ENCODE data around the gene MTA3.
A peak's percentile ranks its signal among the peaks of the same experiment; 100 is the strongest.

MTA3 gene

GRCh38 chr2:42567806-42568400 is 529 bp upstream of the MTA3 start:
- H3K18ac ChIP-seq (ENCODE audit: low read length) = peak overlapping the region; percentile 30
- peak overlapping the region; percentile 78 for H3K9ac ChIP-seq (ENCODE audit: low read length)
- peak overlapping the region; percentile 73 for H3K4me2 ChIP-seq (ENCODE audit: low read length)
- H3K4me3 ChIP-seq (ENCODE audit: low read length) = no peak overlapping the region
- peaks cover 14% of the 10 kb centered on the region for H3K79me2 ChIP-seq (ENCODE audit: control insufficient read depth, insufficient read depth, low read length)
- no peak overlapping the region for H2BK15ac ChIP-seq (replicated peaks; ENCODE audit: low read depth)
- H2BK5ac ChIP-seq (ENCODE audit: low read length) = peak overlapping the region; percentile 80
- H3K27me3 ChIP-seq (ENCODE audit: insufficient read depth, low read length, poor library complexity) = no peaks in the 10 kb centered on the region
- no peak overlapping the region for H4K8ac ChIP-seq (ENCODE audit: low read depth, low read length)
- H3K56ac ChIP-seq (ENCODE audit: low read length) = peak overlapping the region; percentile 89
- H2AK5ac ChIP-seq (ENCODE audit: low read length) = no peak overlapping the region
- no peak overlapping the region for H2BK120ac ChIP-seq (ENCODE audit: low read depth, low read length)
- no peaks in the 10 kb centered on the region for H3K79me1 ChIP-seq (ENCODE audit: low read length)
- DNase-seq = peak; percentile 87
- H3K27ac ChIP-seq (ENCODE audit: low read depth, low read length) = peak overlapping the region; percentile 13
- peak overlapping the region; percentile 22 for H3K4ac ChIP-seq (ENCODE audit: low read depth, low read length)
- H3K23ac ChIP-seq (ENCODE audit: low read length) = peak overlapping the region; percentile 91
- no CpG with 5 or more reads among the region's 12 CpGs for WGBS (ENCODE audit: extremely low coverage, insufficient coverage, low lambda C conversion rate)
- peaks cover 4% of the 10 kb centered on the region for H3K4me1 ChIP-seq (ENCODE audit: control insufficient read depth, low read depth, low read length)
- H3K36me3 ChIP-seq (ENCODE audit: control insufficient read depth, insufficient read depth, low read length) = no peaks in the 10 kb centered on the region
- H4K5ac ChIP-seq (ENCODE audit: low read length) = peak overlapping the region; percentile 21

GRCh38 chr2:42569116-42569711 is 782 bp downstream of the MTA3 start:
- H3K27ac ChIP-seq (ENCODE audit: low read depth, low read length) = peak overlapping the region; percentile 97
- no peaks in the 10 kb centered on the region for H3K36me3 ChIP-seq (ENCODE audit: control insufficient read depth, insufficient read depth, low read length)
- H3K23ac ChIP-seq (ENCODE audit: low read length) = no peak overlapping the region
- H3K27me3 ChIP-seq (ENCODE audit: insufficient read depth, low read length, poor library complexity) = no peaks in the 10 kb centered on the region
- H2BK5ac ChIP-seq (ENCODE audit: low read length) = peak overlapping the region; percentile 82
- H3K4me1 ChIP-seq (ENCODE audit: control insufficient read depth, low read depth, low read length) = peaks cover 4% of the 10 kb centered on the region
- peak overlapping the region; percentile 95 for H3K56ac ChIP-seq (ENCODE audit: low read length)
- H4K5ac ChIP-seq (ENCODE audit: low read length) = no peak overlapping the region
- DNase-seq = peak; percentile 52
- peak overlapping the region; percentile 96 for H2BK120ac ChIP-seq (ENCODE audit: low read depth, low read length)
- peaks cover 19% of the 10 kb centered on the region for H3K79me2 ChIP-seq (ENCODE audit: control insufficient read depth, insufficient read depth, low read length)
- peak overlapping the region; percentile 100 for H3K4ac ChIP-seq (ENCODE audit: low read depth, low read length)
- no CpG with 5 or more reads among the region's 20 CpGs for whole genome bisulfite sequencing (ENCODE audit: extremely low coverage, insufficient coverage, low lambda C conversion rate)
- H3K4me2 ChIP-seq (ENCODE audit: low read length) = peak overlapping the region; percentile 65
- H2BK15ac ChIP-seq (replicated peaks; ENCODE audit: low read depth) = peak overlapping the region; percentile 60
- peak overlapping the region; percentile 76 for H3K4me3 ChIP-seq (ENCODE audit: low read length)
- no peak overlapping the region for H2AK5ac ChIP-seq (ENCODE audit: low read length)
- peak overlapping the region; percentile 97 for H3K9ac ChIP-seq (ENCODE audit: low read length)
- no peak overlapping the region for H4K8ac ChIP-seq (ENCODE audit: low read depth, low read length)
- peak overlapping the region; percentile 100 for H3K18ac ChIP-seq (ENCODE audit: low read length)
- H3K79me1 ChIP-seq (ENCODE audit: low read length) = no peaks in the 10 kb centered on the region

- Histone ChIP-seq H3K23ac (ENCODE audit: low read length) (no peak overlapping the region), H3K4me2 (ENCODE audit: low read length) (peak overlapping the region; percentile 20), H2BK5ac (ENCODE audit: low read length) (no peak overlapping the region), H3K27ac (ENCODE audit: low read depth, low read length) (peak overlapping the region; percentile 45), H2AK5ac (ENCODE audit: low read length) (no peak overlapping the region), H3K79me1 (ENCODE audit: low read length) (peaks cover under 1% of the 10 kb centered on the region), H3K4ac (ENCODE audit: low read depth, low read length) (no peak overlapping the region), H3K56ac (ENCODE audit: low read length) (peak overlapping the region; percentile 95), H2BK15ac (replicated peaks; ENCODE audit: low read depth) (no peak overlapping the region), H3K79me2 (ENCODE audit: control insufficient read depth, insufficient read depth, low read length) (peaks cover 21% of the 10 kb centered on the region), H4K8ac (ENCODE audit: low read depth, low read length) (no peak overlapping the region), H3K36me3 (ENCODE audit: control insufficient read depth, insufficient read depth, low read length) (no peaks in the 10 kb centered on the region), H2BK120ac (ENCODE audit: low read depth, low read length) (no peak overlapping the region), H3K9ac (ENCODE audit: low read length) (peak overlapping the region; percentile 97), H3K4me1 (ENCODE audit: control insufficient read depth, low read depth, low read length) (peaks cover 4% of the 10 kb centered on the region), H4K5ac (ENCODE audit: low read length) (no peak overlapping the region), H3K18ac (ENCODE audit: low read length) (no peak overlapping the region), H3K4me3 (ENCODE audit: low read length) (peak overlapping the region; percentile 76), H3K27me3 (ENCODE audit: insufficient read depth, low read length, poor library complexity) (no peaks in the 10 kb centered on the region)
- DNase-seq = no peak
- no CpG with 5 or more reads among the region's 4 CpGs for WGBS (ENCODE audit: extremely low coverage, insufficient coverage, low lambda C conversion rate)
Observed at GRCh38 chr2:42569883-42570282, 1.5 kb downstream of the MTA3 start.

GRCh38 chr2:42572297-42573081 is 4.1 kb downstream of the MTA3 start:
- Histone ChIP-seq H3K27ac (ENCODE audit: low read depth, low read length) (no peak overlapping the region), H3K56ac (ENCODE audit: low read length) (no peak overlapping the region), H3K27me3 (ENCODE audit: insufficient read depth, low read length, poor library complexity) (no peaks in the 10 kb centered on the region), H2BK120ac (ENCODE audit: low read depth, low read length) (no peak overlapping the region), H2BK5ac (ENCODE audit: low read length) (no peak overlapping the region), H3K4me3 (ENCODE audit: low read length) (no peak overlapping the region), H4K8ac (ENCODE audit: low read depth, low read length) (no peak overlapping the region), H2AK5ac (ENCODE audit: low read length) (no peak overlapping the region), H3K23ac (ENCODE audit: low read length) (no peak overlapping the region), H3K36me3 (ENCODE audit: control insufficient read depth, insufficient read depth, low read length) (peaks cover 1% of the 10 kb centered on the region), H3K4me2 (ENCODE audit: low read length) (no peak overlapping the region), H2BK15ac (replicated peaks; ENCODE audit: low read depth) (no peak overlapping the region), H3K79me1 (ENCODE audit: low read length) (peaks cover 3% of the 10 kb centered on the region), H3K9ac (ENCODE audit: low read length) (no peak overlapping the region), H4K5ac (ENCODE audit: low read length) (no peak overlapping the region), H3K18ac (ENCODE audit: low read length) (no peak overlapping the region), H3K4ac (ENCODE audit: low read depth, low read length) (no peak overlapping the region), H3K79me2 (ENCODE audit: control insufficient read depth, insufficient read depth, low read length) (peaks cover 37% of the 10 kb centered on the region), H3K4me1 (ENCODE audit: control insufficient read depth, low read depth, low read length) (peaks cover 4% of the 10 kb centered on the region)
- WGBS (ENCODE audit: extremely low coverage, insufficient coverage, low lambda C conversion rate) = no CpG with 5 or more reads among the region's 10 CpGs
- DNase-seq = no peak

- Histone ChIP-seq H4K5ac (ENCODE audit: low read length) (no peak overlapping the region), H3K56ac (ENCODE audit: low read length) (no peak overlapping the region), H3K79me1 (ENCODE audit: low read length) (peaks cover 3% of the 10 kb centered on the region), H3K4me3 (ENCODE audit: low read length) (no peak overlapping the region), H3K27ac (ENCODE audit: low read depth, low read length) (no peak overlapping the region), H3K27me3 (ENCODE audit: insufficient read depth, low read length, poor library complexity) (no peaks in the 10 kb centered on the region), H3K4ac (ENCODE audit: low read depth, low read length) (no peak overlapping the region), H2BK5ac (ENCODE audit: low read length) (no peak overlapping the region), H2BK120ac (ENCODE audit: low read depth, low read length) (no peak overlapping the region), H4K8ac (ENCODE audit: low read depth, low read length) (no peak overlapping the region), H2BK15ac (replicated peaks; ENCODE audit: low read depth) (no peak overlapping the region), H3K9ac (ENCODE audit: low read length) (no peak overlapping the region), H3K79me2 (ENCODE audit: control insufficient read depth, insufficient read depth, low read length) (peaks cover 38% of the 10 kb centered on the region), H2AK5ac (ENCODE audit: low read length) (no peak overlapping the region), H3K18ac (ENCODE audit: low read length) (no peak overlapping the region), H3K23ac (ENCODE audit: low read length) (no peak overlapping the region), H3K4me1 (ENCODE audit: control insufficient read depth, low read depth, low read length) (no peaks in the 10 kb centered on the region), H3K36me3 (ENCODE audit: control insufficient read depth, insufficient read depth, low read length) (peaks cover 1% of the 10 kb centered on the region), H3K4me2 (ENCODE audit: low read length) (no peak overlapping the region)
- no peak for DNase-seq
- no CpG with 5 or more reads among the region's 2 CpGs for WGBS (ENCODE audit: extremely low coverage, insufficient coverage, low lambda C conversion rate)
Observed at GRCh38 chr2:42573256-42573655, 4.8 kb downstream of the MTA3 start.

Measured in mesendoderm (in vitro differentiated cells).